A673 (cell line): Measurements from ENCODE around the gene CACHD1. TPM values are rescaled to one million over a fixed set of nuclear protein-coding genes. Genes with fewer than 3 reads are reported as not detected.

Experiments used
- BruUV-seq: library from RNA; stranded (reverse); fragments of 400-500 nt; replicated peaks from 2 replicates; lab custom pipeline; 2021; lab: Mats Ljungman, UMichigan
- CTCF ChIA-PET: fragments of 300-600 bp; sonication (Branson Sonifier 250); formaldehyde crosslinking; loops from one replicate; lab custom pipeline; 2022; ENCODE audit warnings: antibody characterized with exemption; lab: Charles Lee
- POLR2A ChIA-PET: fragments of 300-600 bp; sonication (Branson Sonifier 250); formaldehyde crosslinking; loops from one replicate; lab custom pipeline; 2022; ENCODE audit warnings: antibody characterized with exemption; ENCODE audit not compliant: low non-redundant PET; lab: Charles Lee
- DNase-seq: peaks from one replicate; pipeline ENCODE4 v3.0.0-alpha.2; 2015; ENCODE audit warnings: low spot score
- H3K27ac ChIP-seq: fragments of 200-600 bp; sonication (generic); 2 replicates; pipeline ENCODE4 v1.5.1; 2016; ENCODE audit warnings: mixed run types, low read depth, mild to moderate bottlenecking, mixed read lengths, antibody characterized with exemption, low read length; ENCODE audit not compliant: poor library complexity, severe bottlenecking
- H3K27me3 ChIP-seq: fragments of 200-600 bp; sonication (generic); replicated peaks from 2 replicates; pipeline ENCODE4 v1.6.1; 2017; ENCODE audit warnings: mixed run types, low read depth, mild to moderate bottlenecking, mixed read lengths, antibody characterized with exemption, low read length; ENCODE audit not compliant: insufficient read depth, poor library complexity
- H3K36me3 ChIP-seq: fragments of 200-600 bp; sonication (generic); 2 replicates; pipeline ENCODE4 v1.6.1; 2016; ENCODE audit warnings: mixed run types, mild to moderate bottlenecking, mixed read lengths, antibody characterized with exemption, low read length; ENCODE audit not compliant: insufficient read depth, poor library complexity, severe bottlenecking
- H3K4me1 ChIP-seq: fragments of 200-600 bp; sonication (generic); 2 replicates; pipeline ENCODE4 v1.6.1; 2017; ENCODE audit warnings: mixed run types, mild to moderate bottlenecking, mixed read lengths, antibody characterized with exemption, low read length; ENCODE audit not compliant: insufficient read depth, poor library complexity, severe bottlenecking
- H3K4me3 ChIP-seq: fragments of 200-600 bp; sonication (generic); 2 replicates; pipeline ENCODE4 v1.5.1; 2016; ENCODE audit warnings: low read depth, mixed run types, mild to moderate bottlenecking, mixed read lengths, low read length; ENCODE audit not compliant: poor library complexity, severe bottlenecking
- H3K9me3 ChIP-seq: fragments of 200-600 bp; sonication (generic); 2 replicates; pipeline ENCODE4 v1.6.1; 2016; ENCODE audit warnings: mixed run types, low read depth, mild to moderate bottlenecking, mixed read lengths, antibody characterized with exemption, low read length; ENCODE audit not compliant: poor library complexity, severe bottlenecking
- EZH2 ChIP-seq: fragments of 200-600 bp; sonication (generic); IDR thresholded peaks from 2 replicates; pipeline ENCODE4 v1.6.1; 2017; ENCODE audit warnings: borderline replicate concordance, low read depth, mild to moderate bottlenecking, mixed read lengths, antibody characterized with exemption, low read length; ENCODE audit not compliant: poor library complexity, severe bottlenecking
- intact Hi-C: fragments of 100-400 bp; cut with micrococcal nuclease; formaldehyde crosslinking; loops from one replicate; pipeline ENCODE4 v1.10.0; 2022; ENCODE audit not compliant: unreplicated experiment
- total RNA-seq: library from RNA; stranded (reverse); gene quantifications from 2 replicates; pipeline ENCODE4 v1.2.3, GENCODE V29; 2021
- TF ChIP-seq, protein P1 (sequence below): fragments of 300-800, 200-600 bp; sonication (generic); conservative IDR thresholded peaks from 2 replicates; pipeline ENCODE4 v1.5.1; 2017; ENCODE audit warnings: low read depth, mild to moderate bottlenecking, antibody characterized with exemption, low read length, moderate library complexity, mixed read lengths

The CACHD1 gene
- total RNA-seq, 1 experiment from 2014 or later = 39.2 TPM

DNA sequence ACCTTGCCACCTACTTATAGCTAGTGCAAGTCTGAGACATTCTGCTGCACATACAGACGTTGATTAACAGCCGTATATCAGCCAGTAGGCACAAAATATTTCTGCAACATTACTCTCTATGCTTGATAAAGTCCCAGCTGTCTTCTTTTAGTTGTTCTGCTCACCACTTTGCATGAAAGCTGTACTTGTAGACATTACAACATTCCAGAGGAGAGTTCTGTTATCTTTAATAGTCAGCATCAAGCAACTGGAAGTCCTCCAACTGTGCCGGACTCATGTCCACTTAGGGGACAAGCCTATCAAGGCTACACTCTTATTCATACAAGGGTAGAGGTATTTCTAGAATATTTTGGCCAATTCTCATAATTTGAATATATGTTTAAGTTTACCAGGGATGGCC, 50.0 kb downstream of the CACHD1 start:
- no peaks in the 10 kb centered on the region for H3K36me3 ChIP-seq
- H3K4me1 ChIP-seq = peaks cover 60% of the 10 kb centered on the region
- POLR2A ChIA-PET = no interaction called here
- TF ChIP-seq, protein P1, sequence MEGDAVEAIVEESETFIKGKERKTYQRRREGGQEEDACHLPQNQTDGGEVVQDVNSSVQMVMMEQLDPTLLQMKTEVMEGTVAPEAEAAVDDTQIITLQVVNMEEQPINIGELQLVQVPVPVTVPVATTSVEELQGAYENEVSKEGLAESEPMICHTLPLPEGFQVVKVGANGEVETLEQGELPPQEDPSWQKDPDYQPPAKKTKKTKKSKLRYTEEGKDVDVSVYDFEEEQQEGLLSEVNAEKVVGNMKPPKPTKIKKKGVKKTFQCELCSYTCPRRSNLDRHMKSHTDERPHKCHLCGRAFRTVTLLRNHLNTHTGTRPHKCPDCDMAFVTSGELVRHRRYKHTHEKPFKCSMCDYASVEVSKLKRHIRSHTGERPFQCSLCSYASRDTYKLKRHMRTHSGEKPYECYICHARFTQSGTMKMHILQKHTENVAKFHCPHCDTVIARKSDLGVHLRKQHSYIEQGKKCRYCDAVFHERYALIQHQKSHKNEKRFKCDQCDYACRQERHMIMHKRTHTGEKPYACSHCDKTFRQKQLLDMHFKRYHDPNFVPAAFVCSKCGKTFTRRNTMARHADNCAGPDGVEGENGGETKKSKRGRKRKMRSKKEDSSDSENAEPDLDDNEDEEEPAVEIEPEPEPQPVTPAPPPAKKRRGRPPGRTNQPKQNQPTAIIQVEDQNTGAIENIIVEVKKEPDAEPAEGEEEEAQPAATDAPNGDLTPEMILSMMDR = no peak
- TF ChIP-seq EZH2 = no peak
- no TSS peak for BruUV-seq
- DNase-seq = no peak
- no peak overlapping the region for H3K4me3 ChIP-seq
- no peaks in the 10 kb centered on the region for H3K9me3 ChIP-seq
- intact Hi-C loops = no loop called here
- H3K27me3 ChIP-seq = no peaks in the 10 kb centered on the region
- no peak overlapping the region for H3K27ac ChIP-seq
- CTCF ChIA-PET = no interaction called here

DNA sequence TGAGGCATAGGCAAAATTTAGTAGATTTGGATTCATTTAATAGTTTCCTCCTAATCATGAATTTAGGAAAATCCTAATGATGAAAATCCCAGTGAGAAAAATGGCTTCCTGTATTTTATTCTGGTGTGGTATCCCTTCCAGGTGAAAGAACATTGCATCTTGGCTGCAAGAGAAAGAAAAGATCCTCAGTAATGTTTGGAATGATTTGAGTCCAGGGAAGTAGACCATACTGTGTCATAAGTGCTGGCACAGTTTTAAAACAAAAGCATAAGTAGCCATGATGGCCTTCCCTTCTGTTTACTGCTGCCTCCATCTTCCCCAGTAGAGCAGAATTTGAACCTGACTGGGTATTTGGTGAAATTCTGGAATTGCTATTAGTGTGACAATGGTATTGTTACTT, 52.8 kb downstream of the CACHD1 start:
- no peak for DNase-seq
- no TSS peak for BruUV-seq
- Histone ChIP-seq H3K4me1 (peaks cover 66% of the 10 kb centered on the region), H3K27ac (no peak overlapping the region), H3K4me3 (no peak overlapping the region), H3K36me3 (no peaks in the 10 kb centered on the region), H3K9me3 (no peaks in the 10 kb centered on the region), H3K27me3 (no peaks in the 10 kb centered on the region)
- intact Hi-C loops = no loop called here
- CTCF ChIA-PET = no interaction called here
- TF ChIP-seq EZH2 = no peak
- TF ChIP-seq, protein P1 = no peak
- POLR2A ChIA-PET = no interaction called here

DNA sequence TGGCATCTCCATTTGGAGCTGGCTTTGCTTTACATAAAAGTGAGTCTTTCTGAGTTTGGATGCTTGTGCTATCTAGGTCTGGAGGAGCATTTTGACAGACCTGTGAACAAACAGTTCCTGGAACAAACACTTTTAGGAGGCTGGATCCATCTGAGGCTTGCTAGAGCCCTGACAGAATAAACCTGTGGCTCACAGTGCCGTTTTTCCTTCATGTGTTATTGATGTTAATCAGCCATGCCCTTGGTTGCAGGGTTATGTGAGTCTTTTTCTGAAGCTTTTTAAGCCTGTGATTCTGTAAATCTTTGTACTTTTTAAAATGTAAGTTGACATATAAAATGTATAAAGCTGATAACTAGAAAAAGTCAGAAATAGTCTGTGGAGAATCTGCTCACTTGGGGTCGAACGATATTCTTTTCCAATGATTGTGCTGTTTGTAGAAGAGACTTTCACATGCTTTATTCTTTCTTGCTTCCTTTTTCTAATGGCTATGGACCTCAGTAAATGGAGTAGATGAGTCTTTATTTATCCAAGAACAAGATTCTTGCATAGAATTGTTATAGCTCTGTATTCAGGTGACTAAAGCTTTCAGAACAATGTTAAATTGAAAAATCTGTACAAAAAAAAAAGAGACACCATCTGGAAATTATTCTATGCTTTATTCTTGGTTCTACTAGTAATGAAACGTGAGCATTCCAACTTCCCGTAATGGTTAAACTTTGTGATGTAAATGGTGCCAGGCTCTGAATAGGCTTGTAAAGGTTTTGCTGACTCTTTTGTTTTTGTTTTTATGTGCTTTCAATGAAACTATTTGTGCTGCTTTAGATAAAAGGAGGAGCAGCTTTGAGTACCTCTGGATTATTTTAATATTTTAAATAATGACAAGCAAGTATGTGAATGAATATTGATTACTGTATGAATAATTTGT, 53.7 kb downstream of the CACHD1 start:
- intact Hi-C loops = no loop called here
- H3K27ac ChIP-seq = peak overlapping the region; percentile 39

More for the DNA sequence above, 53.7 kb downstream of the CACHD1 start:
- H3K36me3 ChIP-seq = no peaks in the 10 kb centered on the region
- no peaks in the 10 kb centered on the region for H3K9me3 ChIP-seq
- no peaks in the 10 kb centered on the region for H3K27me3 ChIP-seq
- CTCF ChIA-PET = no interaction called here
- no peak for DNase-seq
- no peak overlapping the region for H3K4me3 ChIP-seq
- no TSS peak for BruUV-seq
- POLR2A ChIA-PET = interaction anchor here (0.6 kb wide), 1 partner anchor 8 kb away, joined by 3 read pairs; no protein-coding TSS in a partner anchor
- TF ChIP-seq, protein P1 = no peak
- TF ChIP-seq EZH2 = no peak
- peaks cover 75% of the 10 kb centered on the region for H3K4me1 ChIP-seq
